Activated CD4-positive, CD25-positive, alpha-beta regulatory T cell treated with anti-CD3 and anti-CD28 coated beads, Interleukin-2, amount 50 U/mL, for 24 hours (primary cell): ENCODE measurements around the gene ESYT3.
"Not testable (repeated sequence)": the region's sequence is repeated elsewhere in the genome, so short reads cannot be mapped to it uniquely, and the experiment has no call there.

Source experiments
- ATAC-seq, 2 donors: fragments of 150-1000 bp; cut with Tn5 transposase; one replicate each; pipeline ENCODE4 v1.10.0; 2021; ENCODE audit warnings: mild to moderate bottlenecking in 1 of 2, moderate library complexity in 1 of 2

The ESYT3 gene

DNA sequence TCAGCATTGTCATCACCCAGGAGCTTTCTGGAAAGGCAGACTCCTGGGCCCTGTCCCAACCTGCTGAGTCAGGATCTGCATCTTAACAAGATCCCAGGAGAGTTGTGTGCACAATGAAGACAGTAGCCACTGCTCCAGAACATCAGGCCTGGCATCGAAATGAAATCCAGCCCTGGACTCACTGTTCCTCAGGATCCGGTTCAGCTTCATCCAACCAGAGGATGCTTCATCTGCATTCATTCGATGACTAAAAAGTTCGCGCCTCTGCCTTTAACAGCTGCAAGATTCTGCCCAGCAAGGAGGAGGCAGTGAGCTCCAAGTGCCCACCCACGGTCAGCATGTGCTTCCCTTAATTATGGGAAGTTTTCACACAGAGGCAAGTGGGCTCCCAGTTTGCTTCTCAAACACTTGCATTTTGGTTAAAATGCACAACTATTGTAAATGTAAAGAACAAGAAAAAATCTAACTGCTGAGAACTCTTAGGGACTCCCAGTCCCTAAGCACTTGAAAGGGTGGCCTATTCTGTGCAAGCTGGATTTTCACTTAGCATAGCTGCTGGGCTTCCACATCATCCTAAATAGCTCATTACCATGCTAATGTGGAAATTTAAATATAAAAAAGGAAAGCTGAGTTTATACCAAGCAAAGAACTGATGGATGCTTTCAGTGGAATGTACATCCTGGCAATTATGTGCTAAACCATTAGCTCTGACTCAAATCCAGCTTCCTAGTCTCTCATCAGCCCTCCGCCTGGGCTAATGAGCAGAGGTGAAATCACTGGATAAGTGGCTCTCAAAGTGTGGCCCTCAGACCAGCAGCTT, 25.5 kb upstream of the ESYT3 start:
- ATAC-seq = no peak

DNA sequence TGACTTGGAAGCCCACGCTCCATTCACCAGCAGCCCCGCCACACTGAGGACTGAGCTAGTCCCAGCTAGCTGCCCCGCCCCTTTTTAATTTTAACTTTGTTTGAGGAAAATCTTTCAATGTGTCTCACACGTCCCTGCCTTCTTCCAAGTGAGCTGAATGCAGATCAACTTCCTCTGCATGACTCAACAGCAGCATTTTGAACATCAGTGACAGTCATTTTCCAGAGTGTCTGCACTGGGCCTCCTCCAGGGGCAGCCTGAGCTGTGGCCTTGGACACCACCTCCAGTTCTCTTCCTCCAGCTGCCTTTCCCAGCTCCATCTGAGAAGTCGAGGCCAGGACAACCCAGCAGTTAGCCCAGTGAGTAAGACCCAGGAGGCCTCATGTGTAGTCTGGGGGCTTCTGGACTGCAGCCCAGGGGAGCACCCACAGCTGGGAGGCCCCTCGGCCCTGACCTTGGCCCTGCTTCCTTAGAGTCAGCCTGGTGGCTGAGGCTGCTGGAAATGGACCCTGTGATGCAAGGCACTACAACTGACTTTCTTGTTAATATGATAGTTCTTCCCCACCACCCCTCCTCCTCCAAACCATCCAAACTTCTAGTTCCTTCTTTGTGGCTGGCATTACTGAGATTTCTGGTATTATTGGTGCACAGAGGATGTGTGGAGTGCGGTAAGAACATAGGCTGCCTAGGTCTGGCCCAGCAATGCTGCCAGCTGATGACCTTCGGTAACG, 21.4 kb upstream of the ESYT3 start:
- no peak for ATAC-seq

DNA sequence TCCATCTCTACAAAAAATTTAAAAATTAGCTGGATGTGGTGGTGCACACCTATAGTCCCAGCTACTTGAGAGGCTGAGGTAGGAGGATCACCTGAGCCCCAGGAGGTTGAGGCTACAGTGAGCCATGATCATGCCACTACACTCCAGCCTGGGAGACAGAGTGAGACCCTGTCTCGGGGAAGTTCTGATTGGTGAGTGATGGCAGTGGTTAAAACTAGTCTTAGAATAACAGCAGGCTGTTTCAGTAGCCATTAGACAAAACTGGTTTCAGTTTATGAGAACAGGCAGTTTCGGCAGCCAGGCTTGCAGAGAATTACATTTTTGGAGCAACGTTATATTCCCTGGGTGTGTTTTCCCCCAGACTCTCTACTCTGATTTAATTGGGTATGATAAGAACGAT, 18.2 kb upstream of the ESYT3 start:
- ATAC-seq = not testable (repeated sequence)

DNA sequence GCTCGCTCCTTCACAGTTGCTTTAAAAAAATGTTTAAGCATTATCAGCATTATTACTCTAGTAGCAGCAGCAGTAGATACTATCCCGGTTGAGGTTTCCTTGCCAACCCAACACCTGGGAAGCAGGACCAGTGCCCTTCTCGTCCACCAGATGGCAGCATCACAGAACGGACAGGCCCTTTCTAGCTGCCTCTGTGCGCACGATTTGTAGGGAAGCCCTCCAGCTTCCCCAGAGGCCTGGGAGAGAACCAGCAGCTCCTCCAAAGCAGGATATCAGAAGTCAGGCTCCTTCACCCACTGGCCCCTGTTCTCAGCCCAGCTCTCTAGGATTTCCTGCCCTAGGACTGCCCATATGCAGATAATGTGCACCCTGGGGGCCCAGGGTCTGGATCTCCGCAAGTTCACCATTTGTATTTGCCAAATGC, 16.8 kb upstream of the ESYT3 start:
- peak in 1 of 2 donors; percentile 55 for ATAC-seq

DNA sequence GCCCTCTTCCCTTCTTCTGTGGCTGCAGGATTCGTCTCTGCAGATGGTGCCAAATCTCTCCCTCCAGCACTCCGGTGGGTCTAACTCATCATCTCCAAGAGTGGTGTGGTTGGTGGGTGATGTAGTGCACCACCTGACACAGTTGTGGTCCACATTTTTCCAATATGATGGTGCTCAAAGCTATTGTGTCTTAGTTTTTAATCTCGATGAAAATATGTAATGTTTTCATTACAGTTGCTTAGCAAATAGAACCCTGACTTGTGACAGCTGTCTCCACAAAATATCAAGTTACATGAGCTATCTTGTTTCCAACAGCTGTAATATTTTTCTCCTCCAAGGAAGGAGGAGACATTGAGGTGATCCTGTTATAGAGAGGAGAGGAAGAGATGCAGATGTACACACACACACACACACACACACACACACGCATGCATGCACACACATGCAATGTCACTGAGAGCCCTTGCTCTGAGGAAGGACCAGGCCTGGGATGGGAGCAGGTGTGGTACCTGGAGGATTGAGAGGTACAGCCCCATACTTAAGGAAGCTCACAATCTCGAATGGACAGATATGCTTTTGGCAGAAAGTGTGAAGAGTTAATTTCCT, 15.7 kb upstream of the ESYT3 start:
- no peak for ATAC-seq

DNA sequence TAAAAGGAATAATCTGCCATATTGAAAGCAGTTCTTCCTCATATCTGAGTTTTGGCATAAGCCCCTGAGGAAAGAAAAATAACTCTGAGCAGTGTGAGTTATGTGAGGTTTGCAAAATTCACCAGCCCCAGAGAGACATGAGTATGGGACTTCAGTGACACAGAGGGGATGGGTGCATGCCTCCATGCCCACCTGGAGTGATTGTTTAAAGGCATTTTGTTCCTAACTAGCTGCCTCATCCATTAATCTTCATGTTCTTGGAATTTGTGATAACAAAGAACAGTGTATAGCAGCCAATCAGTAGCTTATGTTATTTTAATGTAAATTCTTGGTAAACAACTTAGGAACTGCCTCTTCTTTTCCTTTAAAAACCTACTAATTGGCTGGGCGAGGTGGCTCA, 11.1 kb upstream of the ESYT3 start:
- ATAC-seq = no peak

DNA sequence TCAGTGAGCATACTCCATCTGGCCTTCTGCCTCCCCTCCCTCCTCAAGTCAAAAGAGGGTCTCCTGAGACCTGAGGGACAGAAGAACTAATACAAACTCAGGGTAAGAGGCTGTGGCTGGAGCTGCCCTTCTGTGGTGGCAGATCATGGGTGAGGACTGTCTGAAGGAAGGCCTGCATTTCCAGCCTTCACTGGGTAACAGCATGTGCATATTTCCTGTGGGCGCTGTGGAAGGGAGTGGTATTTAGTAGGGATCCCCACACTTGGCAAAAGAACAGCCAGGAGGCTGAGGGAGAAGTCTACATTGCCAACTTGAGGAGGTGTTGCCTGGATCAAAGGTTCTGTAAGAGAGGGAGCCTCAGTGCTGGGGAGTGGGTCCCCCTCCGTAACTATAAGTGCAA, 10.1 kb upstream of the ESYT3 start:
- no peak for ATAC-seq

DNA sequence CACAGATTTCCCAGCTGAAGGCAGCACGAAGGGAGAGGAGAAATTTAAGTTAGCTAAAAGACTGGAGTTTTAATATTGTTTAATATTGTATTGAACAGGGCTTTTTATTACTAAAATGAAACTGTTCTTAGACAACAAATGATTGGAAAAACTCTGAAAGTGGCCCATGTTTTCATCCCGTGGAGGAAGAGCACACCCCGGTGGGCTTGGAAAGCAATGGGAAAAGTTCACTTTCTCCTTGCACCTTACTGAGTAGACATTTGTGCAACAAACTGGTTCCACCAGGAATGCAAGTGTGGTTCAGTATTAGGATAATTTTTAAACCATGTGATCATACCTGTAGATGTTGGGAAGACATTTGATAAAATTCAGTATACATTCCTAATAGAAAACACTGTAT, 8.2 kb upstream of the ESYT3 start:
- no peak for ATAC-seq

DNA sequence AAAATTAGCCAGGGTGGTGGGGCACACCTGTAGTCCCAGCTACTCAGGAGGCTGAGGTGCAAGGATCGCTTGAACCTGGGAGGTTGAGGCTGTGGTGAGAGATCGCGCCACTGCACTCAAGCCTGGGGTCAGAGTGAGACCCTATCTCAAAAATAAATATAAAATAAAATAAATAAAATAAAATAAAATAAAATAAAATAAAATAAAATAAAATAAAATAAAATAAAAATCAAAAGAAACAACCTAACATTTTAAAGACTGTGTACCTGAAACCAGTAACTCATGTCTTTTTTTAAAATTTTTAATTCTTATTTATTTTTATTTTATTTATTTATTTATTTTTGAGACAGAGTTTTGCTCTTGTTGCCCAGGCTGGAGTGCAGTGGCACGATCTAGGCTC, 7.7 kb upstream of the ESYT3 start:
- not testable (repeated sequence) for ATAC-seq

DNA sequence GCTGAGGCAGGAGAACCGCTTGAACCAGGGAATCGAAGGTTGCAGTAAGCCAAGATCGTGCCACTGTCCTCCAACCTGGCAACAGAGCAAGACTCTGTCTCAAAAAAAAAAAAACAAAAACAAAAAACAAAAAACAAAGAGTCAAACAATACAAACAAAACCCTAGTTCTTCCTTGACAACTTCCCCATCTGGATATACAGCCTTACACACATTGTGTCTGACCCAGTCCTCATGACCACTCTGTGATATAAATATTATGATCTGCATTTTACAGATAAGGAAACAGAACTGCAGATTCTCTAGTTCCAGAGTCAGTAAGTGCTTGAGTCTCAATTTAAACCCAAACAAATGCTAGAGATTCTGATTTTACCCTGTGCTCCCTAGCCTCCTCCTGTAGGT, 4.8 kb upstream of the ESYT3 start:
- ATAC-seq = no peak

DNA sequence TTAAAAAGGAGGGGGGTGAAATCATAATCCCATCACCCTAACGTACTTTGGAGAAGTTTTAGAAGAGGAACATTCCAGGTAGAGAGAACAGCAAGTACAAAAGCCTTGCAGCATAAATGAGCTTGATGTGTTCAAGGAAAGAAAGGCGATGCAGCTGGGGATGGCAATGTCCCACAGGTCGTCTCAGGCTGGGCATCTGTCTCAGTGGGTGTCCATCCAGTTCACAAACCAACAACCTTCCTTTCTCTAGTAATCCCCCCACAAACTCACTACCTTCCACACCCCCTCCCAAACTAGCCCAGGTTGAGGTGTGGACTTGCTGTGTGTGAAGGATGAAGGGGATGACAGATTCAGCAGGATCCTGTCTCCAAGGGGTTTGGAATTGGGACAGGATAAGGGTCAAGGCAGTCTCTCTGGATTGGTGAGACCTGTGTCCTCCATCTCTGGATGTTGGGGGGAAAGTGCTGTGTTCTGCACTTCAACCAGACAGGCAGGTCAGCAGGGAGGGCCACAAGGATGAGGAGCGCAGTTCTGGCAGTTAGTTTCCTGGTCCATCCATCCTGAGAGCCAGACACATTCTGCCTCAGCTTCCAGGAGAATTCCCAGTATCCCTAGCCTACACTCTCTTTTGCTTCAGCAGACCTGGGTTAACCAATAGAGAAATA, 1.7 kb upstream of the ESYT3 start:
- ATAC-seq = no peak

DNA sequence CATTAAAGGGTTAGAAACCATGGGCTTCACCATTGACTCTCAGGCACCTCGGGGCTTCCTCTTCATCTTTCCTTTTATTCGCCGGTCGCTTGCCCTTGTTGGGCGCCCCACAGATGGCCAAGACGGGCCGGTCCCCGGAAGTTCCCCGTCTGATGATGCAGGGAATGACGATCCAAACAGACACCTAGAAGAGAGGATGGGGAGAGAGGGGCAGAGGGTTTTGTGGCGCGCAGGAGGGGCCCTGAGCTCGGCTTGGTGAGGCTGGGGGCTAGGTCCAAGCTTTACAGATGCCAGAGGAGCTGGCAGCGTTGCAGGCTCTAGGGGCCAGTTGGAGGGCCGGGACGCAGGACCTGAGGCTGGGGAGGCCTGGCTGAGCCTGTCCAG, 532 bp upstream of the ESYT3 start:
- ATAC-seq = no peak

DNA sequence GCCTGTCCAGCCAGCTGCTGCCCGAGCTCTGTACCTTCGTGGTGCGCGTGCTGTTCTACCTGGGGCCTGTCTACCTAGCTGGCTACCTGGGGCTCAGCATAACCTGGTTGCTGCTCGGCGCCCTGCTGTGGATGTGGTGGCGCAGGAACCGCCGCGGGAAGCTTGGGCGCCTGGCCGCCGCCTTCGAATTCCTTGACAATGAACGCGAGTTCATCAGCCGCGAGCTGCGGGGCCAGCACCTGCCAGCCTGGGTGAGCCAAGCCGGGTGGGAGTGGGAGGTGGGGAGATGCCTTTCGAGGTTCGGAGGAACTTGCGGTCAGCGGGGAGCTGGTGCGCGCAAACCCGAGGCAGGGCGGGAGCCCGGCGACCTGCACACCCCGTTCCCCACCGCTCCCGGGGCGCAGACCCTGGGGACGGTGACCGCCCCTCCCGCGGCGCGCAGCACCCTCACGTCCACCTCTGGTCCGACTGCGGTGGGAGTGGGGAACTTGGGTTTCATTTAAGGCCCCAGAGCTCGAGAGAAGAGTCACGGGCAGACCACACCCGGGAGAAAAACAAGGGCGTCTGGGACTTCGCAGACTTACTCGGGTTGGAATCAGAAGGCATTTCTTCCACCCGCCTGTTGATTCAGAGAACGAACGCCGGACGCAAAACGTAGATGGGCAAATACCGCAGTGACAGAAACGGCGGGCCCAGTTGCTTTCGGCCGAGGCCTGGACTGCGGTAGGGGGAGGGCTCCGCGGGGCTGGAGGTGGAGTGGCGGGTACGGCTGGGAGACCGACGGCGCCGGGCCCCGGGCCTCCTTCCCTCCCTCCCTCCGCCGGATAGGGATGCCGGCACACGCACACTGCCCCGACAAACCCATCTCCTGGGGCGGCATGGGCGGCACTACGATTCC, 708 bp downstream of the ESYT3 start:
- peak in 1 of 2 donors; percentile 12 for ATAC-seq

DNA sequence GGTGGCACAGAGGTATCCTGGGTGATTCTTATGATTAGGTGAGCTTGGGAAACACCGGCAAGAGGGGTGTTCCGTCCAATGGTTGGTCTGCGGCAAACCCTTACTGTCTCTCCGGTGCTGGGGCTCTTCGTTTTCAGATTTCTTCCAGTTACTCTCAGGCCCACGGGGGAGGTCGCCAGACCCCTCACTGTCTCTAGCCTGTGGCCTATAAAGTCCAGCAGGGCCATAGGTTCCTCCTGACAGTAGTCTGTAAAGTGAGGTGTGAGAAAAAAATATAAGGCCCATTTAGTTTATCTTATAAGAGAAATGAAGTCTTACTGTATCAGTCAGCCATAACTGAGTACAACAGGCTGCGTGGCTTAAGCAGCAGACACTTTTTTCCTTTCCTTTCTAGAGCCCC, 1.4 kb downstream of the ESYT3 start:
- no peak for ATAC-seq

DNA sequence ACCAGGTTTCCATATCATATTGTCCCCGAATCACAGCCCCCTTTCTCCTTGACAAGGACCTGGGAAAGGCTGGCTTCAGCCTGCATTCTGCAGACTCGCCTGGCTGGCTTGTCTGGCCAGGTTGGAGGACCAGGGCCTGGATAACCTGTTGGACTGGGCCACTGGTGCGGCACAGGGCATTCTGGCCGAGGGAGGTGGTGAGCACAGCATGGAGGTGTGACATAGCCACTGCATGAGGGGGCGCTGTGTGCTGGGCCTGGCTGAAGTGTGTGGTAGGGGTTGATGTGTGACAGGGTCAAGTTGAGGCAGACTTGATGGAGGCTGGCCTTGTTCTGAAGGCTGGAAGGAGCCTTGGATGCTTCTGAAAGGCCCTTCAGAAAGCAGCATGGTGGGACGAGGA, 2.9 kb downstream of the ESYT3 start:
- ATAC-seq = no peak

DNA sequence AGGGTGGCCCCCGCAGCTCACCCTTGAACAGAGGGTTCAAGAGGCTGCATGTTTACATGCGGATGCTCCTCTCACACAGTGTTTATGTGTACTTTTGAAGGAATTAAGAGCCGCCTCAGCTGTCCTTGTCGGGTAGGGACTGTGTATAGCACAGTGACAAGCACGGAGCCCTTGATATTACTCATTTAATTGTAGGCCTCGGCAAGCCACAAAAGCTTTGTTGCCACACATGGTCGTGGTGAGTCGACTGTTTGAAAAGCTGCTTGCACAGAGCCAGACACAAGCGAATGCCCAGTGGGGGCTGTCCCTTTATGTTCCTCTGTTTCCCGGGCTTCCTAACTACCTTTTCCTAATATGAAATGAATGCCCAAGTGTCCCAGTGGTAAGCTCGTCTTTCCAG, 4.5 kb downstream of the ESYT3 start:
- no peak for ATAC-seq

DNA sequence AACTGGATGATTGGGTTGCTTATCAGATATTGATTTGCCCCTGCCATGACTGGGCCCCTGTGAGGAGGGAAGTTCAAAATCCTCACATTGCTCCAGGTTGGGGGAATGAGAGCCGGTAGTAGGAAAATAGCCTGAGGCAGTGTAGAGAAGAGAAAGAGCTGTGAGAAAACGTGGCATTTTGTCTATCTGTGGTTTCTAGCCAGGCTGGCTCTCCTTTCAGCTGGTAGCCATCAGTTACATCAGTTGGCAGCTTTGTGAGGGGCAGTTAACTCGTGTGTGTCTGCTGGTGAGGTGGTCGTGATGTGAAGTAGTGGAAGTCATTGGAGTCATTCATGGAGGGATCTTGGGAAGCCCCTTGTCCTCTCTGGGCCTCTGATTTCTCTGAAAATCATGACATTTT, 5.2 kb downstream of the ESYT3 start:
- no peak for ATAC-seq

DNA sequence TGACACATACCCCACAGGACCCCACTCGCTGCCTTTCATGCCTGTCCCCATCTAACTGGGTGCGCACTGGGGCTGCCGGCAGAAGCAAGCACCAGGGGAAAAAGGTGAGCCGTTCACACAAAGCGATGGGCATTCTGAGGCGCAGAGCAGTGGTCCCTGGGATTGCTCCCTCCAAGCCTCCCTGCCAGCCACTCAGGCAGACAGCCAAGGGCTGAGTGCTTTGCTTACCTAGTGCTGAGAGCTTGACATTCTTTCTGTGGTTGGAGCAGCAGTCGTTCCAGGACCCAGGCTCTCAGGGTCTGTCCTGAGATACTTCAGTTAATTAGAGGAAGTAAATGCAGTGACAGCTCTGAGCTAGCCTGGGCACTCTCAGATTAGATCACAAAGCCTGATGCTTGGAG, 5.7 kb downstream of the ESYT3 start:
- ATAC-seq = no peak

DNA sequence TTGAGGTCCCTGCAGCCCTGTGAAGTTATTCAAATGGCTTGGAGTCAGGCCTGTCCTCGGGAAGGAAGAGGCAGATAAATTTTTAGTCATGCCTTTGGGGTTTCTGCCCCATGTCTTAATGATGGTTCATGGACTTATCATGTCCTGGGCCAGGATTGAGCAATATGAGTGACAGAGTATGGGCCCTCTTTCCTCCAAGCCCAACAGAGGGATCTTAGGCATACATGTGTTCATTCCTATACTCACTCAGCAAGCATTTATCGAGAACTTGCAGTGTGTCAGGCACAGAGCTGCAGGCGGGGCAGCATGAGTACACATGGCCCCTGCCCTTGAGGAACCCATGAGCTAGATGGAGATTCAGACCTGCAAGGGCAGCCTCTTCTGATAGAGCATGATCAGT, 6.2 kb downstream of the ESYT3 start:
- no peak for ATAC-seq

DNA sequence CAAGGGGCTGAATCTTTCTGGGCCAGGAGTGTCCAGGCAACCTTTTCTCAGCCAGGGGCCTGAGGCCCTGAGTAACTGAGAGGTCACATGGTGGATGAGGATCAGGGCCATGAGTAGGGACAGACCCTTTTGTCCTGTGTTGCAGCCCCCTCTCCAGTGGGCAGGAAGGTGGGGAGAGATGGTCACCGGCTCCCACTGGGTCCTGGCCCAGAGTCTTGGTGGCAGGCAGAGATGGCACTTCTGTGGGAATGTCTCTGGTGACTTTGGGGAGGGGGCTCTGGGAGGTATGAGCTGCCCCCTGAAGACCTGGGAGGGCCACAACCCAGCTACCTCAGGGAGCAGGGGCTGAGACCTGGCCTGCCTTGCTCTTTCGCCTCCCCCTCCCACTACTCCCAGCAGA, 6.8 kb downstream of the ESYT3 start:
- no peak for ATAC-seq

DNA sequence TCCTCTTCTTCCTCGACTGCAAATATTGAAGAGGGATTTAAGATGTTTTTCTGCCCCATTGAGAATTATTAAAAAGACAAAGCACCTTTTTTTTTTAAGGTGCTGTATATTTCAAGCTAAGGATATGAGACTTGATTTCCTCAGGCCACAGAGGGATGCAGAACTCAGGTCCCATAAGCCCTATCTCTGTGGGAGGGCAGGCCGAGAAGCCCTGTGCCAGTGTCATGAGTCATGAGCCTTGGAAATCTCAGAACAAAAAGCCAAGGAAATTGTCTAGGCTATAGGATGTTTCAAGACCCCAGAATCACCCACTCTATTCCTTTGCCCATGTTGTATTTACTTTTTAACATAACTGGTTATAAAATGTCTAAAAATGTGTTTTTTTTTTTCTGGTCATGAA, 7.3 kb downstream of the ESYT3 start:
- no peak for ATAC-seq

DNA sequence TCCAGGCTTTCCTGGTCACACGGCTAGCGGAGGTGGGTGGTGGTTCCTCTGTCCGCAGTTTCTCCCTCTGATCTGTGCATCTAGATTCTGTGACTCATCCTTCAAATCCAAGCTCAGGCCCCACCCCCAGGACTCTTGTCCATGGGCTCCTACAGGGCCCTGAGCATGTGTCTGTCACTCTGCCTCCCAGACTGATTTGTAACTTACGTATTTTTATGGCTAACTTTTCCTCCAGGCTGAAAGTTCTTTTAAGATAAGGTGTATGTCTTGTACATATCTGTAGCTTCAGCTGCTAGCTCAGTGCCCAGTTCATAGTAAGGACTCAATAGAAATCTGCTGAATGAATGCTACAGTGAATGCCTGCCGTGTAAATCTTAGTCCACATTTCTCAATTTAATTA, 8.0 kb downstream of the ESYT3 start:
- ATAC-seq = no peak
